GM19043 (cell line): Measurements from ENCODE around the gene CHRNA5.
A peak's percentile ranks its signal among the peaks of the same experiment; 100 is the strongest.
"Not testable (repeated sequence)": the region's sequence is repeated elsewhere in the genome, so short reads cannot be mapped to it uniquely, and the experiment has no call there.

Experiments used
- ATAC-seq: cut with Tn5 transposase; IDR thresholded peaks from one replicate; pipeline ENCODE4 v1.9.1; 2021; ENCODE audit warnings: low read depth; ENCODE audit not compliant: unreplicated experiment

CHRNA5 gene

GRCh38 chr15:78565097-78565950 is at the start of gene CHRNA5:
TSS of gene CHRNA5 (plus strand) at chr15:78565520. CDS start at chr15:78565720, 200 bp downstream.
- ATAC-seq: peak; percentile 66

GRCh38 chr15:78520035-78520434 is 45.3 kb upstream of the CHRNA5 start:
- ATAC-seq: not testable (repeated sequence)

- ATAC-seq: no peak
Observed at GRCh38 chr15:78524230-78524629, 41.1 kb upstream of the CHRNA5 start.

- no peak for ATAC-seq
Observed at GRCh38 chr15:78527325-78527724, 38.0 kb upstream of the CHRNA5 start.

- ATAC-seq: no peak
Observed at GRCh38 chr15:78533331-78533730, 32.0 kb upstream of the CHRNA5 start.

- ATAC-seq: no peak
Observed at GRCh38 chr15:78536134-78536533, 29.2 kb upstream of the CHRNA5 start.

GRCh38 chr15:78537266-78537905 is 27.9 kb upstream of the CHRNA5 start:
- no peak for ATAC-seq

- no peak for ATAC-seq
Observed at GRCh38 chr15:78538358-78538757, 27.0 kb upstream of the CHRNA5 start.

- not testable (repeated sequence) for ATAC-seq
Observed at GRCh38 chr15:78539464-78540140, 25.7 kb upstream of the CHRNA5 start.

- peak; percentile 75 for ATAC-seq
Observed at GRCh38 chr15:78540141-78540870, 25.0 kb upstream of the CHRNA5 start, which contains the start of gene PSMA4. TSS of gene PSMA4 (plus strand) at chr15:78540444. CDS start at chr15:78541928, 1,484 bp downstream.

- ATAC-seq: no peak
Observed at GRCh38 chr15:78540871-78541743, 24.2 kb upstream of the CHRNA5 start.

GRCh38 chr15:78541744-78542034 is 23.6 kb upstream of the CHRNA5 start:
- ATAC-seq: no peak

- no peak for ATAC-seq
Observed at GRCh38 chr15:78542647-78543046, 22.7 kb upstream of the CHRNA5 start.

- no peak for ATAC-seq
Observed at GRCh38 chr15:78550194-78550593, 15.1 kb upstream of the CHRNA5 start.

- ATAC-seq: no peak
Observed at GRCh38 chr15:78550815-78551214, 14.5 kb upstream of the CHRNA5 start.

- ATAC-seq: no peak
Observed at GRCh38 chr15:78551902-78552301, 13.4 kb upstream of the CHRNA5 start.

- no peak for ATAC-seq
Observed at GRCh38 chr15:78552597-78552996, 12.7 kb upstream of the CHRNA5 start.

- not testable (repeated sequence) for ATAC-seq
Observed at GRCh38 chr15:78560201-78560600, 5.1 kb upstream of the CHRNA5 start.

- ATAC-seq: no peak
Observed at GRCh38 chr15:78561490-78561889, 3.8 kb upstream of the CHRNA5 start.

GRCh38 chr15:78563092-78563491 is 2.2 kb upstream of the CHRNA5 start:
- no peak for ATAC-seq
